B cell (primary cell): ENCODE measurements around the gene ZNHIT3. TPM values are rescaled to one million over a fixed set of nuclear protein-coding genes. Genes with fewer than 3 reads are reported as not detected.

Experiments used
- ATAC-seq: fragments of 200-7000 bp; cut with Tn5 transposase; one replicate; pipeline ENCODE4 v1.10.0; 2021; ENCODE audit warnings: low read depth, mild to moderate bottlenecking, moderate number of reproducible peaks, moderate library complexity
- CTCF ChIA-PET: fragments of 350-600 bp; sonication (Branson Sonifier 250); formaldehyde crosslinking; loops from one replicate; lab custom pipeline; 2021; ENCODE audit warnings: antibody characterized with exemption, inconsistent platforms; lab: Charles Lee
- POLR2A ChIA-PET: fragments of 350-600 bp; sonication (Branson Sonifier 250); formaldehyde crosslinking; loops from one replicate; lab custom pipeline; 2021; ENCODE audit warnings: antibody characterized with exemption; lab: Charles Lee
- DNase-seq: peaks from one replicate; pipeline ENCODE4 v3.0.0; 2013
- H2AFZ ChIP-seq: 2 replicates; pipeline ENCODE4 v1.6.1; 2012; ENCODE audit warnings: mild to moderate bottlenecking, low read depth, low read length; ENCODE audit not compliant: insufficient read depth, poor library complexity, severe bottlenecking
- H3K27ac ChIP-seq, 2 donors: 1 replicate in 1 of 2; 2 replicates in 1 of 2; pipeline ENCODE4 v1.5.1; 2012 to 2013; ENCODE audit warnings: low read length in 2 of 2, mild to moderate bottlenecking in 2 of 2, moderate library complexity in 1 of 2
- H3K27me3 ChIP-seq, 4 experiments: fragments of 200-600 bp in 1 of 4; sonication (generic) in 1 of 4; replicated peaks in 1 of 4; 1 replicate in 2 of 4; 2 replicates in 2 of 4; pipeline versions ENCODE4 v1.6.1 to v1.7.0; 2013 to 2016; ENCODE audit warnings: low read length in 3 of 4, mild to moderate bottlenecking in 2 of 4, mixed read lengths in 1 of 4, moderate library complexity in 1 of 4; ENCODE audit not compliant: insufficient read depth in 4 of 4, control insufficient read depth in 3 of 4; ENCODE audit errors: control extremely low read depth in 1 of 4
- H3K36me3 ChIP-seq, 2 experiments: replicated peaks in 1 of 2; 1 replicate in 1 of 2; 2 replicates in 1 of 2; pipeline versions ENCODE4 v1.6.1 to v1.7.1; 2013; ENCODE audit warnings: low read length in 1 of 2; ENCODE audit not compliant: insufficient read depth in 2 of 2, control insufficient read depth in 1 of 2; ENCODE audit errors: control extremely low read depth in 1 of 2, extremely low read depth in 1 of 2
- H3K4me1 ChIP-seq, 2 donors: fragments of 200-600 bp in 1 of 2; sonication (generic) in 1 of 2; 1 replicate in 1 of 2; 2 replicates in 1 of 2; pipeline versions ENCODE4 v1.5.1 to v1.6.1; 2013 to 2017; ENCODE audit warnings: low read length in 2 of 2; ENCODE audit not compliant: control insufficient read depth in 2 of 2, insufficient read depth in 2 of 2
- H3K4me2 ChIP-seq: replicated peaks from 2 replicates; pipeline ENCODE3; 2012; ENCODE audit warnings: mild to moderate bottlenecking, low read depth, low read length; ENCODE audit not compliant: poor library complexity, severe bottlenecking
- H3K4me3 ChIP-seq, 5 experiments: fragments of 200-600 bp in 1 of 5; sonication (generic) in 1 of 5; 1 replicate in 3 of 5; 2 replicates in 2 of 5; pipeline versions ENCODE4 v1.5.1 to v1.7.0; 2011 to 2016; ENCODE audit warnings: low read length in 4 of 5, mild to moderate bottlenecking in 4 of 5, low read depth in 2 of 5, control low read depth in 1 of 5, moderate library complexity in 1 of 5; ENCODE audit not compliant: insufficient read depth in 1 of 5; ENCODE audit errors: control extremely low read depth in 1 of 5, extremely low read depth in 1 of 5
- H3K79me2 ChIP-seq: fragments of 200-600 bp; sonication (generic); one replicate; pipeline ENCODE4 v1.6.0; 2016; ENCODE audit warnings: low read length; ENCODE audit not compliant: control insufficient read depth, insufficient read depth
- H3K9ac ChIP-seq: fragments of 200-600 bp; sonication (generic); 2 replicates; pipeline ENCODE4 v1.6.1; 2017; ENCODE audit warnings: mild to moderate bottlenecking, low read length, moderate library complexity
- H3K9me3 ChIP-seq, 3 donors: one replicate each; pipeline versions ENCODE4 v1.6.1 to v1.7.1; 2013; ENCODE audit warnings: low read length in 2 of 3; ENCODE audit not compliant: control insufficient read depth in 2 of 3, insufficient read depth in 1 of 3; ENCODE audit errors: control extremely low read depth in 1 of 3
- H4K20me1 ChIP-seq: 2 replicates; pipeline ENCODE4 v1.6.0; 2012; ENCODE audit warnings: mild to moderate bottlenecking, low read length; ENCODE audit not compliant: insufficient read depth, control insufficient read depth, poor library complexity, severe bottlenecking
- H3K27ac Mint-ChIP-seq: one replicate; pipeline ENCODE4 v1.8.0; 2021; ENCODE audit warnings: mixed read lengths
- H3K27me3 Mint-ChIP-seq: one replicate; pipeline ENCODE4 v1.8.0; 2021; ENCODE audit warnings: mixed read lengths
- H3K4me1 Mint-ChIP-seq: one replicate; pipeline ENCODE4 v1.8.0; 2021; ENCODE audit warnings: mixed read lengths
- H3K4me3 Mint-ChIP-seq: one replicate; pipeline ENCODE4 v1.8.0; 2021; ENCODE audit warnings: mixed read lengths
- H3K9me3 Mint-ChIP-seq: one replicate; pipeline ENCODE4 v1.8.0; 2022; ENCODE audit warnings: mixed read lengths; ENCODE audit not compliant: insufficient read depth
- WGBS: methylation state at CpG from one replicate; pipeline ENCODE4 v1.1.5; 2013; ENCODE audit warnings: missing lambda C conversion rate; ENCODE audit not compliant: insufficient coverage; 5-methylcytosine and 5-hydroxymethylcytosine counted together
- intact Hi-C: fragments of 100-400 bp; cut with micrococcal nuclease; formaldehyde crosslinking; loops from one replicate; pipeline ENCODE4 v1.10.0; 2022
- polyA plus RNA-seq: library from polyadenylated mRNA; depleted of rRNA; stranded (reverse); fragments of >200 nt; gene quantifications from 2 replicates; pipeline ENCODE4 v1.2.3, GENCODE V29; 2012
- small RNA-seq: library from RNA; depleted of rRNA; stranded (forward); fragments of <200 nt; gene quantifications from one replicate; pipeline ENCODE3, GENCODE V24; 2012; ENCODE audit warnings: low replicate concordance, low read depth; ENCODE audit not compliant: insufficient read length
- total RNA-seq, 2 donors: library from RNA; stranded (reverse); fragments of 120-200 nt in 1 of 2; gene quantifications; 1 replicate in 1 of 2; 2 replicates in 1 of 2; pipeline versions ENCODE4 v1.2.3 to v1.2.4, GENCODE V29; 2013 to 2022
- TF ChIP-seq, protein P1 (sequence below): fragments of 200-600 bp; IDR thresholded peaks from one replicate; pipeline ENCODE4 v1.8.0; 2022; ENCODE audit warnings: antibody characterized with exemption, mild to moderate bottlenecking

ZNHIT3 gene
- total and polyA plus RNA-seq, 2 donors (not counting 1 experiment from before 2014, with no cell fraction given), result 36.5 to 50.5 TPM

DNA sequence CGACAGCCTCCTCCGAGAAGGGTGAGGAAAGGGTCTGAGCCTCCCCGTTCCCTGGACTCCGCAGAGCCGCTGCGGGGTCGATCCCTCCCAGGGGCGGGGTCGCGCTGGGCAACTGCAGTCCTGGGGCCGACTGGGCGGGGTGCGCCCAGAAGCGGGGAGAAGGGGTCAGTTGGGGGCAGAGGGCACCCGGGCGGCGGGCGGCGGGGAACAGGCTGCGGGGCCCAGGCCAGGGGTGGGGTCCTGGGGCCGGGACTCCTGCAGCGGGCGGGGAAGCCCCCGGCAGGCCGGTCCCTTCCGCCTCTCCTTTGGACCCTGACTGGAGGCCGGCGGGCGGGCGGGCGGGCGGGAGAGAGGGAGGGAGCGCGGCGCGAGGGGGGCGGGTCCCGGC is 58.6 kb downstream of the ZNHIT3 start:
- ATAC-seq (no peak), DNase-seq (no peak)
- H3K4me3 Mint-ChIP-seq, result peak overlapping the region; percentile 96
- Histone ChIP-seq H3K4me1 (peaks cover 36 to 45% of the 10 kb centered on the region in 2 donors), H3K79me2 (peaks cover 78% of the 10 kb centered on the region), H3K4me3 (peak overlapping the region; percentile 36 to 94 (median 91)), H3K27me3 (no peaks in the 10 kb centered on the region), H3K36me3 (peaks cover 0 to 6% of the 10 kb centered on the region in 2 experiments), H3K27ac (peak overlapping the region; percentile 96 to 100), H3K9me3 (no peaks in the 10 kb centered on the region), H4K20me1 (peaks cover 47% of the 10 kb centered on the region), H3K4me2 (peak overlapping the region; percentile 93), H2AFZ (peak overlapping the region; percentile 89), H3K9ac (peak overlapping the region; percentile 100)
- H3K4me1 Mint-ChIP-seq, result peaks cover 41% of the 10 kb centered on the region
- no peaks in the 10 kb centered on the region for H3K9me3 Mint-ChIP-seq
- H3K27me3 Mint-ChIP-seq, result no peaks in the 10 kb centered on the region
- TF ChIP-seq, protein P1, sequence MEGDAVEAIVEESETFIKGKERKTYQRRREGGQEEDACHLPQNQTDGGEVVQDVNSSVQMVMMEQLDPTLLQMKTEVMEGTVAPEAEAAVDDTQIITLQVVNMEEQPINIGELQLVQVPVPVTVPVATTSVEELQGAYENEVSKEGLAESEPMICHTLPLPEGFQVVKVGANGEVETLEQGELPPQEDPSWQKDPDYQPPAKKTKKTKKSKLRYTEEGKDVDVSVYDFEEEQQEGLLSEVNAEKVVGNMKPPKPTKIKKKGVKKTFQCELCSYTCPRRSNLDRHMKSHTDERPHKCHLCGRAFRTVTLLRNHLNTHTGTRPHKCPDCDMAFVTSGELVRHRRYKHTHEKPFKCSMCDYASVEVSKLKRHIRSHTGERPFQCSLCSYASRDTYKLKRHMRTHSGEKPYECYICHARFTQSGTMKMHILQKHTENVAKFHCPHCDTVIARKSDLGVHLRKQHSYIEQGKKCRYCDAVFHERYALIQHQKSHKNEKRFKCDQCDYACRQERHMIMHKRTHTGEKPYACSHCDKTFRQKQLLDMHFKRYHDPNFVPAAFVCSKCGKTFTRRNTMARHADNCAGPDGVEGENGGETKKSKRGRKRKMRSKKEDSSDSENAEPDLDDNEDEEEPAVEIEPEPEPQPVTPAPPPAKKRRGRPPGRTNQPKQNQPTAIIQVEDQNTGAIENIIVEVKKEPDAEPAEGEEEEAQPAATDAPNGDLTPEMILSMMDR, result no peak
- H3K27ac Mint-ChIP-seq, result peak overlapping the region; percentile 98
- WGBS, result under 1% methylated on average over 20 of the region's 38 CpGs
- intact Hi-C loops, result loop anchor here (1.0 to 10.0 kb wide), 7 partner anchors 46 to 1200 kb away; partner anchors contain the start of genes AATF, DHRS11, MRM1 and ZNHIT3
- ChIA-PET CTCF (interaction anchor here (0.9 to 5.0 kb wide), 5 partner anchors 8 to 56 kb away, joined by 3 to 34 read pairs (median 5); partner anchors contain the start of genes MRM1, MYO19 and PIGW), POLR2A (interaction anchor here (0.6 to 3.5 kb wide), 8 partner anchors 10 to 59 kb away, joined by 3 to 57 read pairs (median 4); partner anchors contain the start of genes MRM1, MYO19, PIGW and ZNHIT3)

Small RNA genes within 50 kb of the gene (small RNA-seq; reads per million reads assigned to genes)
- gene RNA5SP439, result not detected

Other genes starting within 250 kb of the ZNHIT3 start
- gene TBC1D3I, start 222.1 kb upstream of the ZNHIT3 start, total RNA-seq, result 1.9 and 4.4 TPM in 2 replicates
- 0.19 and 0.46 TPM in 2 replicates for gene TBC1D3I, start 222.1 kb upstream of the ZNHIT3 start, polyA plus RNA-seq
- not detected in 2 replicates for gene TBC1D3G, start 162.8 kb upstream of the ZNHIT3 start, total RNA-seq
- gene TBC1D3G, start 162.8 kb upstream of the ZNHIT3 start, polyA plus RNA-seq, result not detected in 2 replicates
- gene TBC1D3H, start 98.2 kb upstream of the ZNHIT3 start, total RNA-seq, result not detected in 2 replicates
- not detected in 2 replicates for gene TBC1D3H, start 98.2 kb upstream of the ZNHIT3 start, polyA plus RNA-seq
- gene MYO19, start 48.2 kb downstream of the ZNHIT3 start, total RNA-seq, result 65.7 and 76.8 TPM in 2 replicates
- gene MYO19, start 48.2 kb downstream of the ZNHIT3 start, polyA plus RNA-seq, result 87.1 and 88.7 TPM in 2 replicates
- gene PIGW, start 48.3 kb downstream of the ZNHIT3 start, total RNA-seq, result 5.9 and 6.3 TPM in 2 replicates
- gene PIGW, start 48.3 kb downstream of the ZNHIT3 start, polyA plus RNA-seq, result 4.4 and 6.8 TPM in 2 replicates
- 137 and 155 TPM in 2 replicates for gene GGNBP2, start 58.2 kb downstream of the ZNHIT3 start, total RNA-seq
- 107 and 167 TPM in 2 replicates for gene GGNBP2, start 58.2 kb downstream of the ZNHIT3 start, polyA plus RNA-seq
- gene DHRS11, start 105.2 kb downstream of the ZNHIT3 start, total RNA-seq, result 7.3 and 8.2 TPM in 2 replicates
- 4.3 and 5.2 TPM in 2 replicates for gene DHRS11, start 105.2 kb downstream of the ZNHIT3 start, polyA plus RNA-seq
- 13.5 and 14.4 TPM in 2 replicates for gene MRM1, start 114.9 kb downstream of the ZNHIT3 start, total RNA-seq
- 6.7 and 9.1 TPM in 2 replicates for gene MRM1, start 114.9 kb downstream of the ZNHIT3 start, polyA plus RNA-seq